Transverse colon (tissue), 4 donors: ENCODE data around the gene CCDC81. TPM values are rescaled to one million over a fixed set of nuclear protein-coding genes. Genes with fewer than 3 reads are reported as not detected.

ENCODE experiments used
- DNase-seq: peaks from one replicate; pipeline ENCODE4 v3.0.0-alpha.2; 2019
- H3K27ac ChIP-seq, 4 donors: fragments of 200-600 bp; sonication (generic); 2 replicates each; pipeline ENCODE4 v1.5.1; 2016 to 2018; ENCODE audit warnings: inconsistent platforms in 4 of 4
- H3K27me3 ChIP-seq: fragments of 200-600 bp; sonication (generic); 2 replicates; pipeline ENCODE4 v1.5.1; 2017; ENCODE audit warnings: inconsistent platforms
- H3K36me3 ChIP-seq, 4 donors: fragments of 200-600 bp; sonication (generic); 2 replicates each; pipeline ENCODE4 v1.5.1; 2017 to 2019; ENCODE audit warnings: inconsistent platforms in 4 of 4
- H3K4me1 ChIP-seq, 4 donors: fragments of 200-600 bp; sonication (generic); 2 replicates each; pipeline ENCODE4 v1.5.1; 2017 to 2020; ENCODE audit warnings: inconsistent platforms in 4 of 4
- H3K4me3 ChIP-seq, 4 donors: fragments of 200-600 bp; sonication (generic); 1 replicate in 1 of 4; 2 replicates in 3 of 4; pipeline versions ENCODE4 v1.5.1 to v1.6.1; 2017 to 2019; ENCODE audit warnings: inconsistent platforms in 4 of 4
- H3K9me3 ChIP-seq, 2 donors: fragments of 200-600 bp; sonication (generic); 2 replicates each; pipeline ENCODE4 v1.5.1; 2017 to 2019; ENCODE audit warnings: inconsistent platforms in 2 of 2
- CTCF ChIP-seq, 5 experiments: fragments of 200-600 bp in 3 of 5; fragments of 450-650 bp in 2 of 5; sonication (generic) in 3 of 5; IDR thresholded peaks; 1 replicate in 2 of 5; 2 replicates in 3 of 5; pipeline ENCODE4 v1.5.1; 2016 to 2017; ENCODE audit warnings: antibody characterized with exemption in 5 of 5, inconsistent platforms in 3 of 5, mild to moderate bottlenecking in 2 of 5, moderate library complexity in 1 of 5
- EP300 ChIP-seq: sonication (generic); formaldehyde crosslinking; IDR thresholded peaks from one replicate; pipeline ENCODE4 v1.6.1; 2017; ENCODE audit warnings: antibody characterized with exemption, low read depth
- POLR2A ChIP-seq: fragments of 450-650 bp; IDR thresholded peaks from one replicate; pipeline ENCODE4 v1.6.1; 2016; ENCODE audit warnings: antibody characterized with exemption, mild to moderate bottlenecking, moderate library complexity
- POLR2AphosphoS5 ChIP-seq, 3 donors: sonication (generic); formaldehyde crosslinking; IDR thresholded peaks; one replicate each; pipeline ENCODE4 v1.6.1; 2016; ENCODE audit warnings: antibody characterized with exemption in 3 of 3
- WGBS, 2 donors: methylation state at CpG; one replicate each; pipeline ENCODE4 v1.1.5; 2018; ENCODE audit warnings: low coverage in 1 of 2; 5-methylcytosine and 5-hydroxymethylcytosine counted together
- in situ Hi-C, 4 donors: fragments of 200-750 bp; cut with MboI; loops; one replicate each; pipeline versions ENCODE4 v1.15.0 to v1.15.1; 2017; ENCODE audit warnings: low sequenced_read_pairs in 3 of 4, low pct_ligation_motif_present in 1 of 4, low pct_unique_long_range_greater_than_20kb in 1 of 4
- intact Hi-C: fragments of 100-400 bp; cut with DNase I; formaldehyde crosslinking; loops from one replicate; pipeline ENCODE4 v1.15.1; 2023; ENCODE audit warnings: low total_unique reads
- total RNA-seq, 4 donors: library from RNA; depleted of rRNA; stranded (reverse); fragments of >200 nt; gene quantifications; one replicate each; pipeline ENCODE4 v1.1.0, GENCODE V29; 2016

The CCDC81 gene
- total RNA-seq, 4 donors from 2014 or later, result 0.41 to 0.64 TPM; not detected in 2

- no peak overlapping the region for H3K4me3 ChIP-seq
- intact Hi-C loops (no loop called here), in situ Hi-C loops (no loop called here)
- no peak overlapping the region for H3K27ac ChIP-seq
- no peaks in the 10 kb centered on the region for H3K27me3 ChIP-seq
- H3K36me3 ChIP-seq, result peaks cover 0 to 2% (median 0%) of the 10 kb centered on the region in 4 donors
- TF ChIP-seq CTCF (IDR thresholded peaks at IDR 0.05), result peak in 1 of 5 experiments; percentile 14
- TF ChIP-seq POLR2AphosphoS5 (IDR thresholded peaks at IDR 0.05), result no peak
- WGBS, 2 donors, result 71 to 80% methylated on average over 2 of the region's 2 CpGs
- no peaks in the 10 kb centered on the region for H3K4me1 ChIP-seq
- peaks cover 0 to 3% of the 10 kb centered on the region in 2 donors for H3K9me3 ChIP-seq
- DNase-seq, result no peak
Measured at GRCh38 chr11:86360775-86361395, 13.8 kb upstream of the CCDC81 start.

- Histone ChIP-seq H3K36me3 (peaks cover 0 to 2% (median 0%) of the 10 kb centered on the region in 4 donors), H3K27me3 (no peaks in the 10 kb centered on the region), H3K9me3 (peaks cover 0 to 3% of the 10 kb centered on the region in 2 donors), H3K4me1 (no peaks in the 10 kb centered on the region), H3K27ac (no peak overlapping the region), H3K4me3 (no peak overlapping the region)
- 92 to 100% methylated on average over 1 of the region's 1 CpG for WGBS, 2 donors
- in situ Hi-C loops, result no loop called here
- intact Hi-C loops, result no loop called here
- DNase-seq, result no peak
- TF ChIP-seq POLR2AphosphoS5 (IDR thresholded peaks at IDR 0.05) (no peak), EP300 (no peak), POLR2A (no peak), CTCF (IDR thresholded peaks at IDR 0.05) (no peak)
Measured at GRCh38 chr11:86363424-86363823, 11.3 kb upstream of the CCDC81 start.

GRCh38 chr11:86365546-86365945, 9.1 kb upstream of the CCDC81 start:
- Histone ChIP-seq H3K4me1 (no peaks in the 10 kb centered on the region), H3K4me3 (no peak overlapping the region), H3K27me3 (no peaks in the 10 kb centered on the region), H3K27ac (no peak overlapping the region), H3K9me3 (peaks cover 0 to 3% of the 10 kb centered on the region in 2 donors), H3K36me3 (peaks cover 0 to 2% (median 0%) of the 10 kb centered on the region in 4 donors)
- DNase-seq, result no peak
- intact Hi-C loops, result no loop called here
- TF ChIP-seq EP300, result no peak
- TF ChIP-seq CTCF (IDR thresholded peaks at IDR 0.05), result no peak
- TF ChIP-seq POLR2AphosphoS5 (IDR thresholded peaks at IDR 0.05), result no peak
- TF ChIP-seq POLR2A, result no peak
- in situ Hi-C loops, result no loop called here
- WGBS, 2 donors, result 88 to 96% methylated on average over 2 of the region's 2 CpGs

GRCh38 chr11:86369668-86370067, 5.0 kb upstream of the CCDC81 start:
- WGBS, 2 donors, result 88 to 100% methylated on average over 4 to 7 of the region's 7 CpGs
- in situ Hi-C loops, result no loop called here

More at GRCh38 chr11:86369668-86370067, 5.0 kb upstream of the CCDC81 start:
- TF ChIP-seq POLR2A, result no peak
- TF ChIP-seq EP300, result no peak
- TF ChIP-seq CTCF (IDR thresholded peaks at IDR 0.05), result no peak
- no peak for TF ChIP-seq POLR2AphosphoS5 (IDR thresholded peaks at IDR 0.05)
- Histone ChIP-seq H3K4me3 (no peak overlapping the region), H3K4me1 (peaks cover 0 to 3% (median 0%) of the 10 kb centered on the region in 4 donors), H3K27me3 (no peaks in the 10 kb centered on the region), H3K27ac (no peak overlapping the region), H3K9me3 (no peaks in the 10 kb centered on the region), H3K36me3 (no peaks in the 10 kb centered on the region)
- no peak for DNase-seq
- intact Hi-C loops, result no loop called here
